Mesendoderm (in vitro differentiated cells): ENCODE results near the gene DCX.
"Not testable (repeated sequence)": the region's sequence is repeated elsewhere in the genome, so short reads cannot be mapped to it uniquely, and the experiment has no call there.

Experiments used
- DNase-seq: peaks from one replicate; pipeline ENCODE4 v3.0.0; 2013
- H2AK5ac ChIP-seq: 2 replicates; pipeline ENCODE4 v1.6.1; 2013; ENCODE audit warnings: low read length, inconsistent platforms
- H2BK120ac ChIP-seq: 2 replicates; pipeline ENCODE4 v1.6.1; 2013; ENCODE audit warnings: low read depth, mild to moderate bottlenecking, low read length, moderate library complexity, mixed read lengths
- H2BK15ac ChIP-seq: replicated peaks from 2 replicates; pipeline ENCODE4 v1.6.1; 2013; ENCODE audit warnings: low read depth, mild to moderate bottlenecking, moderate library complexity
- H2BK5ac ChIP-seq: 2 replicates; pipeline ENCODE4 v1.6.1; 2013; ENCODE audit warnings: low read length, inconsistent platforms
- H3K18ac ChIP-seq: 2 replicates; pipeline ENCODE4 v1.6.1; 2013; ENCODE audit warnings: mild to moderate bottlenecking, low read length, mixed read lengths
- H3K23ac ChIP-seq: one replicate; pipeline ENCODE4 v1.6.1; 2013; ENCODE audit warnings: low read length
- H3K27ac ChIP-seq: 2 replicates; pipeline ENCODE4 v1.5.1; 2013; ENCODE audit warnings: low read depth, mild to moderate bottlenecking, inconsistent platforms, low read length, moderate library complexity
- H3K27me3 ChIP-seq: 2 replicates; pipeline ENCODE4 v1.6.1; 2013; ENCODE audit warnings: low read length, control low read depth, mild to moderate bottlenecking, inconsistent platforms; ENCODE audit not compliant: insufficient read depth, poor library complexity
- H3K36me3 ChIP-seq: 2 replicates; pipeline ENCODE4 v1.6.1; 2013; ENCODE audit warnings: low read length, inconsistent platforms; ENCODE audit not compliant: control insufficient read depth, insufficient read depth
- H3K4ac ChIP-seq: one replicate; pipeline ENCODE4 v1.6.1; 2013; ENCODE audit warnings: low read depth, mild to moderate bottlenecking, low read length, moderate library complexity
- H3K4me1 ChIP-seq: 2 replicates; pipeline ENCODE4 v1.6.1; 2013; ENCODE audit warnings: low read depth, low read length, inconsistent platforms; ENCODE audit not compliant: control insufficient read depth
- H3K4me2 ChIP-seq: 2 replicates; pipeline ENCODE4 v1.6.1; 2013; ENCODE audit warnings: low read length
- H3K4me3 ChIP-seq: 2 replicates; pipeline ENCODE4 v1.5.1; 2013; ENCODE audit warnings: mild to moderate bottlenecking, low read length
- H3K56ac ChIP-seq: one replicate; pipeline ENCODE4 v1.6.1; 2013; ENCODE audit warnings: low read length
- H3K79me1 ChIP-seq: 2 replicates; pipeline ENCODE4 v1.6.1; 2013; ENCODE audit warnings: low read length, inconsistent platforms
- H3K79me2 ChIP-seq: 2 replicates; pipeline ENCODE4 v1.6.1; 2013; ENCODE audit warnings: mild to moderate bottlenecking, low read length; ENCODE audit not compliant: control insufficient read depth, insufficient read depth
- H3K9ac ChIP-seq: 2 replicates; pipeline ENCODE4 v1.6.1; 2013; ENCODE audit warnings: low read length, inconsistent platforms
- H4K5ac ChIP-seq: one replicate; pipeline ENCODE4 v1.6.1; 2013; ENCODE audit warnings: low read length
- H4K8ac ChIP-seq: one replicate; pipeline ENCODE4 v1.6.1; 2013; ENCODE audit warnings: low read depth, mild to moderate bottlenecking, control low read depth, low read length, moderate library complexity
- WGBS: extraction: QIAGEN DNeasy Blood & Tissue Kit; methylation state at CpG from one replicate; pipeline ENCODE4 v1.1.7; 2013; ENCODE audit warnings: low lambda C conversion rate, missing lambda C conversion rate; ENCODE audit not compliant: insufficient coverage; ENCODE audit errors: extremely low coverage; 5-methylcytosine and 5-hydroxymethylcytosine counted together

DCX gene

DNA sequence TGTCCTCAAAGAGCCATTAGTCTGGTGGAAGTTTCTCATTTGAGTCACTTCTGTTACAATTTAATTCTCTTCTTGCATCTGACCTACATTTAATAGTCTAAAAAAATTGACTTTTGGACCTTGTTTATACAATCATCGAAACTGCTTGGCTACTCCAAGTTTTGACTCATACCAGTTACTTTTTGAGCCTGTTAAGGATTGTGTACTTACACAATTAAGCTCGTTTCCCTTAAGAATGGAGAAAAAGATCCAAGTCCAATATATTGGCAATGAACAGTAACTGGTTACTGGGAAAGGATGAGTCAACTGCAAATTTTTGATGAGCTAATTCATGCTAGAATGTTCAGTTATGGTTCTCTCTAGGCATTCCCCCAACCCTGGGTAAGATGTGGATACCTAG lies 58.2 kb downstream of the DCX start:
- no peak overlapping the region for H3K23ac ChIP-seq
- no peak overlapping the region for H3K18ac ChIP-seq
- no peaks in the 10 kb centered on the region for H3K27me3 ChIP-seq
- no peak for DNase-seq
- H3K9ac ChIP-seq: no peak overlapping the region
- H2BK120ac ChIP-seq: no peak overlapping the region
- no peak overlapping the region for H3K4ac ChIP-seq
- H2BK5ac ChIP-seq: no peak overlapping the region
- H3K36me3 ChIP-seq: no peaks in the 10 kb centered on the region
- no peak overlapping the region for H3K4me3 ChIP-seq
- H3K27ac ChIP-seq: no peak overlapping the region
- WGBS: no CpG with 5 or more reads among the region's 2 CpGs
- no peak overlapping the region for H3K4me2 ChIP-seq
- H3K56ac ChIP-seq: no peak overlapping the region
- H3K4me1 ChIP-seq: no peaks in the 10 kb centered on the region
- no peak overlapping the region for H2BK15ac ChIP-seq
- no peaks in the 10 kb centered on the region for H3K79me2 ChIP-seq
- no peaks in the 10 kb centered on the region for H3K79me1 ChIP-seq
- no peak overlapping the region for H4K5ac ChIP-seq
- no peak overlapping the region for H4K8ac ChIP-seq
- no peak overlapping the region for H2AK5ac ChIP-seq

DNA sequence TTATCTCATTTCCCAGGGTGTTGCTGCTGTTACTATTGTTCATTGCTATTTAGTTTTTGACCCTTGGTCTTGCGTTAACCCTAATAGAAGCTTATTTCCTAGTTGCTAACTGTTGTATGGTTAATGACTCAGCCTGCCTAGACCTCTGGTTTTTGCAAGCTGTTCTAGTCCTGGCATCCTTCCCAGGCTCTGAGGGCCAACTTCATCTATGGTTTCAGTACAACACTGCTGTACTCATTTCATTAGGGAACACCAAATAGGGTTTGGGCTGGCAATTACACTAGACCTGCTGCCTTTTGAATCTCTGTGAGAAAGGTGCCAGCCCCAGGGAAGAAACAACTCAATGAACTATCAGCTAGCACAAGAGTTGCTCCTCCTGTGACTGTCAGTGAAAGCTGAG lies 59.6 kb downstream of the DCX start:
- H4K5ac ChIP-seq: no peak overlapping the region
- no peaks in the 10 kb centered on the region for H3K4me1 ChIP-seq
- no peak overlapping the region for H4K8ac ChIP-seq
- H3K4ac ChIP-seq: no peak overlapping the region
- H3K27me3 ChIP-seq: no peaks in the 10 kb centered on the region
- H3K9ac ChIP-seq: no peak overlapping the region
- H3K4me2 ChIP-seq: no peak overlapping the region
- H3K79me2 ChIP-seq: no peaks in the 10 kb centered on the region
- no peak for DNase-seq
- no peak overlapping the region for H2AK5ac ChIP-seq
- no peaks in the 10 kb centered on the region for H3K79me1 ChIP-seq
- no CpG with 5 or more reads among the region's 1 CpG for WGBS
- no peak overlapping the region for H3K56ac ChIP-seq
- H2BK120ac ChIP-seq: no peak overlapping the region
- H3K4me3 ChIP-seq: no peak overlapping the region
- no peak overlapping the region for H3K18ac ChIP-seq
- H3K23ac ChIP-seq: no peak overlapping the region
- no peaks in the 10 kb centered on the region for H3K36me3 ChIP-seq
- no peak overlapping the region for H3K27ac ChIP-seq
- no peak overlapping the region for H2BK15ac ChIP-seq
- H2BK5ac ChIP-seq: no peak overlapping the region

DNA sequence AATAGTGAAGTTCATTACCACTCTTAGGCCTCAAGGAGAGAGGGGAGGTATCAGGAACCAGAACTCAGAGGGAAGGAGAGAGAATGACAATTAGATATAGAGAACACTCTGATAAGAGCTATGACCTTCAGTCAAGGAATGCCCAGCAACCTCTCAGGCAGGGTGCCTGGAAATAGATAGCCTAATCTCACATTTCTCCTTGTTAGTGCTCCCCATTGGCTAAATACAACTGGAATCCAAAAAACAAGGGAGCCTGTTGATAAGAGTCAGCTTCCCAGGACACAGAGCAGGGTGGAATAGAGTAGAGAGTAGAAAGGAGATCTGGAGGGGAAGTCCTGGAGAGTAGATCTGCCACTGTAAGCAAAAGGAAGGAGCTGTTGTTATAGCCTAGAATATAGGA lies 62.1 kb downstream of the DCX start:
- H4K8ac ChIP-seq: no peak overlapping the region
- H3K4me2 ChIP-seq: no peak overlapping the region
- H2AK5ac ChIP-seq: no peak overlapping the region
- H3K4me3 ChIP-seq: no peak overlapping the region
- no peak overlapping the region for H3K9ac ChIP-seq
- H2BK120ac ChIP-seq: no peak overlapping the region
- H2BK15ac ChIP-seq: no peak overlapping the region
- no peaks in the 10 kb centered on the region for H3K79me2 ChIP-seq
- no peak overlapping the region for H3K4ac ChIP-seq
- H3K18ac ChIP-seq: no peak overlapping the region
- H3K56ac ChIP-seq: no peak overlapping the region
- H4K5ac ChIP-seq: no peak overlapping the region
- H3K4me1 ChIP-seq: no peaks in the 10 kb centered on the region
- no peak overlapping the region for H3K23ac ChIP-seq
- no peaks in the 10 kb centered on the region for H3K79me1 ChIP-seq
- H3K36me3 ChIP-seq: no peaks in the 10 kb centered on the region
- peak; percentile 84 for DNase-seq
- no peaks in the 10 kb centered on the region for H3K27me3 ChIP-seq
- no peak overlapping the region for H2BK5ac ChIP-seq
- H3K27ac ChIP-seq: no peak overlapping the region

DNA sequence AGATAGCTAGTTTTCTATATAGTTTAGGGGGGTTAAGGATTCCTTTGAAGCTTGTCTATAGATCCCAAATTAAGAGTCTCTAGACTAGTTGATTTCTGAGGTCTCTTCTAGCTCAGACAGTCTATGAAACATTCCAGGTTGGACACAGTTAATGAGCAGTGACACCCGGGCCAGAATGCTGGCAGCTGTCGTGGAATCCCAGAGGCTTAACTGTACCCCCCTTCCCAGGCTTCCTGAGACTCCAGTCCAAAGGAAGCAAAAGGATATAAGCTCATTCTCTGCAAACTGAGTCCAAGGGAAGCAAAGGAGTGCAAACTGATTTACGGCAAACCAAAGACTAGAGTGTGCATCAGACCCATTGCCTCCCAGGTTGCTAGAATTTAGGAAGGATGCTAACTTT lies 62.9 kb downstream of the DCX start:
- Histone ChIP-seq H3K4me3 (no peak overlapping the region), H3K9ac (no peak overlapping the region), H3K18ac (no peak overlapping the region), H4K8ac (no peak overlapping the region), H2BK5ac (no peak overlapping the region), H3K27ac (no peak overlapping the region), H3K36me3 (no peaks in the 10 kb centered on the region), H2AK5ac (no peak overlapping the region), H3K79me1 (no peaks in the 10 kb centered on the region), H2BK120ac (no peak overlapping the region), H3K79me2 (no peaks in the 10 kb centered on the region), H3K56ac (no peak overlapping the region), H3K4me1 (no peaks in the 10 kb centered on the region), H2BK15ac (no peak overlapping the region), H3K4ac (no peak overlapping the region), H3K4me2 (no peak overlapping the region), H3K23ac (no peak overlapping the region), H3K27me3 (no peaks in the 10 kb centered on the region), H4K5ac (no peak overlapping the region)
- WGBS: no CpG with 5 or more reads among the region's 3 CpGs
- DNase-seq: no peak

DNA sequence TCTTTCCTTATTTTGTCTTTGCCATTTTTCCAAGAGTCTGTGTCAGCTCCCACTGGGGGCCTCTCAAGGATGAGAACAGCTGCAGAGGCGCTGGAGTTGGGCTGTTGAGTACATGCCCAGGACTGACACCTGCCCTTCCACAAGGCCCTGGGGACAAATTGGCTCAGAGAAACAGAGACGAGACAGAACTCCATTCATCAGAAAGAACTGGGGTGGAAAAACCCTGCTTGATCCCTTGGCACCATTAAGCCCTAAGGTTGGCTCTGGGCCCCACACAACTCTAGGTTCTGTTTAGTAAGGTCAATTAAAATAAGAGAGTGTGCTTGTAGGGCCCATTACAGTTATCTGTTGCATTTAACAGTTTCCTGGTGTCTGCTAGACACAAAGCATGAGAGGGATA lies 63.6 kb downstream of the DCX start:
- no peak overlapping the region for H3K4ac ChIP-seq
- H2BK5ac ChIP-seq: no peak overlapping the region

DNA sequence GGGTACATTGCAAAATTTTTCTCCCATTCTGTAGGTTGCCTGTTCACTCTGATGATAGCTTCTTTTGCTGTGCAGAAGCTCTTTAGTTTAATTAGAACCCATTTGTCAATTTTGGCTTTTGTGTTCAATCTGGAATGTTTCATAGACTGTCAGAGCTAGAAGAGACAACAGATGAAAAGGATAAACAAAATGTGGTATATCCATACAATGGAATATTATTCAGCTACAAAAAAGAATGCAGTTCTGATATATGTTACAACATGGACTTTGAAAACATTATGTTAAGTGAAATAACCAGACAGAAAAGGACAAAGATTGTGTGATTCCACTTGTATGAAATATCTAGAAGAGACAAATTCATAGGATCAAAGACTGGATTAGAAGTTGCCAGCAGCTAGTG lies 65.8 kb downstream of the DCX start:
- H4K8ac ChIP-seq, H3K4ac ChIP-seq, H2AK5ac ChIP-seq, H3K36me3 ChIP-seq, H2BK15ac ChIP-seq, H3K18ac ChIP-seq, H3K27me3 ChIP-seq, H4K5ac ChIP-seq, H3K23ac ChIP-seq, H2BK120ac ChIP-seq, H3K27ac ChIP-seq, H3K4me1 ChIP-seq, H3K4me2 ChIP-seq, H3K56ac ChIP-seq, DNase-seq, H3K4me3 ChIP-seq, H3K79me1 ChIP-seq, H3K79me2 ChIP-seq, H2BK5ac ChIP-seq, H3K9ac ChIP-seq: not testable (repeated sequence)

More for the DNA sequence above, 63.6 kb downstream of the DCX start:
- H3K27ac ChIP-seq: no peak overlapping the region
- H2AK5ac ChIP-seq: no peak overlapping the region
- H3K4me1 ChIP-seq: no peaks in the 10 kb centered on the region
- no peaks in the 10 kb centered on the region for H3K79me1 ChIP-seq
- H4K5ac ChIP-seq: no peak overlapping the region
- H3K9ac ChIP-seq: no peak overlapping the region
- no peaks in the 10 kb centered on the region for H3K36me3 ChIP-seq
- H3K23ac ChIP-seq: no peak overlapping the region
- no peak overlapping the region for H3K4me3 ChIP-seq
- H3K27me3 ChIP-seq: no peaks in the 10 kb centered on the region
- no peak overlapping the region for H2BK120ac ChIP-seq
- H3K18ac ChIP-seq: no peak overlapping the region
- DNase-seq: no peak
- no peak overlapping the region for H4K8ac ChIP-seq
- H3K4me2 ChIP-seq: no peak overlapping the region
- no peak overlapping the region for H3K56ac ChIP-seq
- no peak overlapping the region for H2BK15ac ChIP-seq
- no peaks in the 10 kb centered on the region for H3K79me2 ChIP-seq
- WGBS: no CpG with 5 or more reads among the region's 2 CpGs
